NB4 (cell line): ENCODE data around the gene CDH13.

Source experiments
- DNase-seq: peaks from one replicate; pipeline ENCODE4 v3.0.0; 2010; ENCODE audit warnings: low read depth
- H3K4me3 ChIP-seq: one replicate; pipeline ENCODE4 v1.5.1; 2011; ENCODE audit warnings: mild to moderate bottlenecking, low read depth, low read length, moderate library complexity
- CTCF ChIP-seq: IDR thresholded peaks from one replicate; pipeline ENCODE4 v1.5.1; 2012; ENCODE audit warnings: low read depth, low read length
- MAX ChIP-seq: IDR thresholded peaks from 2 replicates; pipeline ENCODE4 v1.6.1; 2011; ENCODE audit warnings: low read depth, low read length
- MYC ChIP-seq: IDR thresholded peaks from 2 replicates; pipeline ENCODE4 v1.6.1; 2011; ENCODE audit warnings: low read depth, low read length
- POLR2A ChIP-seq: IDR thresholded peaks from 2 replicates; pipeline ENCODE4 v1.6.1; 2011; ENCODE audit warnings: mild to moderate bottlenecking; ENCODE audit not compliant: insufficient read length; ENCODE audit errors: extremely low read depth

The CDH13 gene

GRCh38 chr16:83791916-83792315, 1165.1 kb downstream of the CDH13 start:
- TF ChIP-seq MAX = no peak
- TF ChIP-seq POLR2A = no peak
- TF ChIP-seq CTCF = no peak
- TF ChIP-seq MYC = no peak
- H3K4me3 ChIP-seq = no peak overlapping the region
- DNase-seq = no peak

DNA sequence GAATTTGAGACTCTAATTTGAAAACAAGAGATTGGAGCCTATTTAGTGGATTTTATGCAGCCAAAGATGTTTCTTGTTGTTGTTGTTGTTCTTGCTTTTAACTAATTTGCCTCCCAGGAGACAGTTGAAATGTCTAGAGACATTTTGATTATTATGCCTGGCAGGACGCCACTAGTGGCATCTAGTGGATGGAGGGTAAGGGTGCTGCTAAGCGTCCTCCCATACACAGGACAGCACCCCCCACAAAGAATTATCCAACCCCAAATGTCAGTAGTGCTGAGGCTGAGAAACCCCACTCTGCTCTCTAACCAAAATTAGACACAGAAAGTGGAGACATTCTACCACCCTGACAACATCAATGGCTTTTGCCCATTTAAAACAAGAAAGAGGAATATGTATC, 1165.6 kb downstream of the CDH13 start:
- DNase-seq = peak; percentile 40
- TF ChIP-seq POLR2A = no peak
- no peak for TF ChIP-seq MYC
- no peak for TF ChIP-seq MAX
- no peak for TF ChIP-seq CTCF
- H3K4me3 ChIP-seq = no peak overlapping the region

DNA sequence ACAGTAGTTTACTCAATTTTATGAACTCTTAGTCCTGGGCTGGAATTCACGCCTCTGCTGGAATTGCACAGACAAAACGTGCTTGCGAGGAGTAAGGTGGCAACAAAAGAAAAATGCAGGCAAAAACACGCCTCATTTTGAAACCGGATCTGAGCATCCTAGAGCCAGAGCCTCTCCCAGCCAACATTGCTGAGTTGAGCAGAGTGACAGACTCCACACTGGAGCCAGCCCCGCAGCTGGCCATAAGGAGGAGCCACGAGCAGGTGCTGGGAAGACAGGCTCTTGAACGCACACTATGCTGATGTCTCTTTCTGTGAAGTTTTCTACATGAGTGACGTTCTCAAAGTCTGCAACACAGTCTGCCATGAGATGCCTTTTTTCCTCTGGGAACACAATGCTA, 1166.4 kb downstream of the CDH13 start:
- H3K4me3 ChIP-seq = no peak overlapping the region
- no peak for DNase-seq
- no peak for TF ChIP-seq MYC
- no peak for TF ChIP-seq CTCF
- TF ChIP-seq MAX = no peak
- no peak for TF ChIP-seq POLR2A

GRCh38 chr16:83794860-83795554, 1168.2 kb downstream of the CDH13 start:
- no peak for DNase-seq
- H3K4me3 ChIP-seq = no peak overlapping the region
- TF ChIP-seq POLR2A (no peak), CTCF (no peak), MYC (no peak), MAX (no peak)

GRCh38 chr16:83797013-83797412, 1170.2 kb downstream of the CDH13 start:
- DNase-seq = no peak
- H3K4me3 ChIP-seq = no peak overlapping the region
- TF ChIP-seq POLR2A (no peak), CTCF (no peak), MAX (no peak), MYC (no peak)

- DNase-seq = no peak
- no peak for TF ChIP-seq MYC
- TF ChIP-seq POLR2A = no peak
- no peak overlapping the region for H3K4me3 ChIP-seq
Observed at GRCh38 chr16:83799336-83799735, 1172.6 kb downstream of the CDH13 start.
